Lower lobe of right lung (tissue), 2 donors: Measurements from ENCODE around the gene CNPY3. TPM values are rescaled to one million over a fixed set of nuclear protein-coding genes. Genes with fewer than 3 reads are reported as not detected.

Experiments used
- ATAC-seq, 2 donors: fragments of 200-7000 bp; cut with Tn5 transposase; one replicate each; pipeline ENCODE4 v1.9.1; 2020 to 2022; ENCODE audit warnings: mild to moderate bottlenecking in 2 of 2, moderate library complexity in 2 of 2
- DNase-seq: peaks from one replicate; pipeline ENCODE4 v3.0.0-alpha.2; 2020
- H3K27ac ChIP-seq: fragments of 200-600 bp; one replicate; pipeline ENCODE4 v1.8.0; 2022
- H3K27me3 ChIP-seq: fragments of 200-600 bp; one replicate; pipeline ENCODE4 v1.8.0; 2022; ENCODE audit warnings: low read depth
- H3K36me3 ChIP-seq: fragments of 200-600 bp; one replicate; pipeline ENCODE4 v1.8.0; 2022; ENCODE audit warnings: mild to moderate bottlenecking
- H3K4me1 ChIP-seq: fragments of 200-600 bp; one replicate; pipeline ENCODE4 v1.8.0; 2022
- H3K4me3 ChIP-seq: fragments of 200-600 bp; one replicate; pipeline ENCODE4 v1.8.0; 2022; ENCODE audit warnings: mild to moderate bottlenecking
- H3K9me3 ChIP-seq: fragments of 200-600 bp; one replicate; pipeline ENCODE4 v1.8.0; 2022
- CTCF ChIP-seq: fragments of 200-600 bp; IDR thresholded peaks from one replicate; pipeline ENCODE4 v1.8.0; 2022; ENCODE audit warnings: antibody characterized with exemption, mild to moderate bottlenecking
- intact Hi-C: fragments of 100-400 bp; cut with DNase I; formaldehyde crosslinking; loops from one replicate; pipeline ENCODE4 v1.11.0; 2022
- total RNA-seq: library from RNA; stranded (reverse); fragmentation: NEBNext Ultra II Directional; extraction: Animal tissue kit (Norgen Biotek cat#: 25700); gene quantifications from one replicate; pipeline ENCODE4 v1.2.1, GENCODE V29; 2021
- donor health status: DM: no; HTN: yes; CAD: no; lungs with severe emphysema.

Gene CNPY3
- total RNA-seq, 1 donor from 2014 or later: 84.0 TPM

GRCh38 chr6:42967228-42967627 is 37.9 kb downstream of the CNPY3 start:
- H3K36me3 ChIP-seq: peaks cover 68% of the 10 kb centered on the region
- H3K4me1 ChIP-seq: no peaks in the 10 kb centered on the region
- intact Hi-C loops: no loop called here
- TF ChIP-seq CTCF: no peak
- H3K9me3 ChIP-seq: no peaks in the 10 kb centered on the region
- H3K27ac ChIP-seq: no peak overlapping the region
- H3K27me3 ChIP-seq: no peaks in the 10 kb centered on the region
- H3K4me3 ChIP-seq: no peak overlapping the region
- DNase-seq: no peak
- ATAC-seq: no peak

GRCh38 chr6:42968126-42968701 is 38.9 kb downstream of the CNPY3 start:
- Histone ChIP-seq H3K4me3 (no peak overlapping the region), H3K9me3 (no peaks in the 10 kb centered on the region), H3K27me3 (no peaks in the 10 kb centered on the region), H3K36me3 (peaks cover 66% of the 10 kb centered on the region), H3K27ac (no peak overlapping the region), H3K4me1 (no peaks in the 10 kb centered on the region)
- DNase-seq (no peak), ATAC-seq (no peak)
- no peak for TF ChIP-seq CTCF
- intact Hi-C loops: no loop called here

- intact Hi-C loops: no loop called here
- Histone ChIP-seq H3K27ac (no peak overlapping the region), H3K36me3 (peaks cover 65% of the 10 kb centered on the region), H3K4me1 (no peaks in the 10 kb centered on the region), H3K27me3 (no peaks in the 10 kb centered on the region), H3K9me3 (no peaks in the 10 kb centered on the region), H3K4me3 (no peak overlapping the region)
- ATAC-seq (no peak), DNase-seq (no peak)
- TF ChIP-seq CTCF: no peak
Observed at GRCh38 chr6:42968783-42969182, 39.5 kb downstream of the CNPY3 start.

GRCh38 chr6:42969431-42969830 is 40.2 kb downstream of the CNPY3 start:
- intact Hi-C loops: no loop called here
- Histone ChIP-seq H3K27ac (no peak overlapping the region), H3K4me3 (no peak overlapping the region), H3K27me3 (no peaks in the 10 kb centered on the region), H3K36me3 (peaks cover 60% of the 10 kb centered on the region), H3K4me1 (no peaks in the 10 kb centered on the region), H3K9me3 (no peaks in the 10 kb centered on the region)
- DNase-seq (no peak), ATAC-seq (no peak)
- no peak for TF ChIP-seq CTCF

- H3K36me3 ChIP-seq: peaks cover 55% of the 10 kb centered on the region
- ATAC-seq: no peak
Observed at GRCh38 chr6:42969934-42970333, 40.7 kb downstream of the CNPY3 start.

More at GRCh38 chr6:42969934-42970333, 40.7 kb downstream of the CNPY3 start:
- TF ChIP-seq CTCF: no peak
- Histone ChIP-seq H3K9me3 (no peaks in the 10 kb centered on the region), H3K27ac (no peak overlapping the region), H3K4me3 (no peak overlapping the region), H3K27me3 (no peaks in the 10 kb centered on the region), H3K4me1 (no peaks in the 10 kb centered on the region)
- DNase-seq: no peak
- intact Hi-C loops: no loop called here
